CD14-positive monocyte (primary cell): ENCODE data around the gene SIM2. TPM values are rescaled to one million over a fixed set of nuclear protein-coding genes. Genes with fewer than 3 reads are reported as not detected.
"Not testable (repeated sequence)": the region's sequence is repeated elsewhere in the genome, so short reads cannot be mapped to it uniquely, and the experiment has no call there.

Experiments
- DNase-seq, 3 donors: peaks; one replicate each; pipeline ENCODE4 v3.0.0-alpha.2; 2011 to 2022
- H2AFZ ChIP-seq: 2 replicates; pipeline ENCODE4 v1.6.0; 2012; ENCODE audit warnings: mild to moderate bottlenecking, low read depth, low read length, inconsistent platforms; ENCODE audit not compliant: insufficient read depth, poor library complexity, severe bottlenecking
- H3K27ac ChIP-seq, 2 donors: 1 replicate in 1 of 2; 2 replicates in 1 of 2; pipeline ENCODE4 v1.5.1; 2012 to 2013; ENCODE audit warnings: low read length in 2 of 2, control low read depth in 1 of 2, inconsistent platforms in 1 of 2, low read depth in 1 of 2, mild to moderate bottlenecking in 1 of 2
- H3K27me3 ChIP-seq, 2 donors: one replicate each; pipeline versions ENCODE4 v1.6.0 to v1.6.1; 2011 to 2013; ENCODE audit warnings: low read length in 2 of 2; ENCODE audit not compliant: control insufficient read depth in 2 of 2, insufficient read depth in 2 of 2
- H3K36me3 ChIP-seq, 2 donors: replicated peaks in 1 of 2; 1 replicate in 1 of 2; 2 replicates in 1 of 2; pipeline versions ENCODE4 v1.5.1 to v1.6.1; 2012 to 2013; ENCODE audit warnings: low read length in 2 of 2, control low read depth in 1 of 2, inconsistent platforms in 1 of 2, mild to moderate bottlenecking in 1 of 2; ENCODE audit not compliant: insufficient read depth in 2 of 2, control insufficient read depth in 1 of 2
- H3K4me1 ChIP-seq, 2 donors: 1 replicate in 1 of 2; 2 replicates in 1 of 2; pipeline versions ENCODE4 v1.5.1 to v1.6.1; 2012 to 2013; ENCODE audit warnings: low read length in 2 of 2, control low read depth in 1 of 2, inconsistent platforms in 1 of 2, mild to moderate bottlenecking in 1 of 2, moderate library complexity in 1 of 2; ENCODE audit not compliant: insufficient read depth in 2 of 2, control insufficient read depth in 1 of 2
- H3K4me2 ChIP-seq: replicated peaks from 2 replicates; pipeline ENCODE3; 2012; ENCODE audit warnings: low read length, moderate library complexity, mild to moderate bottlenecking; ENCODE audit not compliant: poor library complexity, severe bottlenecking; ENCODE audit errors: extremely low read depth
- H3K4me3 ChIP-seq, 3 experiments: fragments of 200-600 bp in 1 of 3; sonication (generic) in 1 of 3; replicated peaks in 1 of 3; 1 replicate in 2 of 3; 2 replicates in 1 of 3; pipeline ENCODE4 v1.5.1; 2011 to 2013; ENCODE audit warnings: low read length in 3 of 3, mild to moderate bottlenecking in 3 of 3, control low read depth in 2 of 3, low read depth in 2 of 3, inconsistent platforms in 1 of 3, moderate library complexity in 1 of 3
- H3K79me2 ChIP-seq: 2 replicates; pipeline ENCODE4 v1.6.0; 2012; ENCODE audit warnings: mild to moderate bottlenecking, control low read depth, inconsistent platforms, low read length, moderate library complexity; ENCODE audit not compliant: insufficient read depth
- H3K9ac ChIP-seq: 2 replicates; pipeline ENCODE4 v1.6.0; 2017; ENCODE audit warnings: low read length, mild to moderate bottlenecking; ENCODE audit not compliant: insufficient read depth, poor library complexity, severe bottlenecking
- H3K9me3 ChIP-seq, 2 donors: replicated peaks in 1 of 2; 1 replicate in 1 of 2; 2 replicates in 1 of 2; pipeline versions ENCODE4 v1.5.1 to v1.6.1; 2012 to 2013; ENCODE audit warnings: low read length in 2 of 2, control low read depth in 1 of 2; ENCODE audit not compliant: control insufficient read depth in 1 of 2, insufficient read depth in 1 of 2
- H4K20me1 ChIP-seq: 2 replicates; pipeline ENCODE4 v1.6.0; 2012; ENCODE audit warnings: mild to moderate bottlenecking, low read length, control low read depth, moderate library complexity; ENCODE audit not compliant: insufficient read depth
- H3K27ac Mint-ChIP-seq, 7 donors: one replicate each; pipeline ENCODE4 v1.8.0; 2020; ENCODE audit warnings: mild to moderate bottlenecking in 7 of 7, mixed read lengths in 7 of 7, moderate library complexity in 6 of 7, inconsistent platforms in 2 of 7
- H3K27me3 Mint-ChIP-seq, 3 donors: one replicate each; pipeline ENCODE4 v1.8.0; 2021 to 2022; ENCODE audit warnings: low read depth in 3 of 3, mild to moderate bottlenecking in 3 of 3, mixed read lengths in 3 of 3, moderate library complexity in 3 of 3, inconsistent platforms in 1 of 3
- H3K36me3 Mint-ChIP-seq, 2 donors: one replicate each; pipeline ENCODE4 v1.8.0; 2020; ENCODE audit warnings: mixed read lengths in 2 of 2, inconsistent platforms in 1 of 2, mild to moderate bottlenecking in 1 of 2
- H3K4me1 Mint-ChIP-seq: one replicate; pipeline ENCODE4 v1.8.0; 2020; ENCODE audit warnings: mild to moderate bottlenecking, mixed read lengths
- H3K4me3 Mint-ChIP-seq, 2 donors: one replicate each; pipeline ENCODE4 v1.8.0; 2020; ENCODE audit warnings: mild to moderate bottlenecking in 2 of 2, mixed read lengths in 2 of 2, moderate library complexity in 1 of 2
- H3K9me3 Mint-ChIP-seq, 7 donors: one replicate each; pipeline ENCODE4 v1.8.0; 2020 to 2022; ENCODE audit warnings: mixed read lengths in 7 of 7, mild to moderate bottlenecking in 6 of 7, moderate library complexity in 6 of 7, inconsistent platforms in 2 of 7
- CTCF ChIP-seq: fragments of 200-600 bp; IDR thresholded peaks from one replicate; pipeline ENCODE4 v1.8.0; 2022; ENCODE audit warnings: antibody characterized with exemption, mild to moderate bottlenecking
- WGBS: methylation state at CpG from one replicate; pipeline ENCODE4 v1.1.5; 2013; ENCODE audit warnings: missing lambda C conversion rate; ENCODE audit not compliant: insufficient coverage; 5-methylcytosine and 5-hydroxymethylcytosine counted together
- intact Hi-C, 2 donors: fragments of 100-400 bp; cut with micrococcal nuclease; formaldehyde crosslinking; loops; one replicate each; pipeline versions ENCODE4 v1.15.0 to v1.15.1; 2023
- polyA plus RNA-seq, 3 donors: library from polyadenylated mRNA; depleted of rRNA in 1 of 3; unstranded in 2 of 3; stranded (reverse) in 1 of 3; fragments of 300-500 nt in 2 of 3; fragments of >200 nt in 1 of 3; fragmentation: Illumina TruSeq in 2 of 3; gene quantifications; 1 replicate in 2 of 3; 2 replicates in 1 of 3; pipeline ENCODE4 v1.2.3, GENCODE V29; 2012 to 2021

Gene SIM2
- polyA plus RNA-seq, 3 donors = not detected

DNA sequence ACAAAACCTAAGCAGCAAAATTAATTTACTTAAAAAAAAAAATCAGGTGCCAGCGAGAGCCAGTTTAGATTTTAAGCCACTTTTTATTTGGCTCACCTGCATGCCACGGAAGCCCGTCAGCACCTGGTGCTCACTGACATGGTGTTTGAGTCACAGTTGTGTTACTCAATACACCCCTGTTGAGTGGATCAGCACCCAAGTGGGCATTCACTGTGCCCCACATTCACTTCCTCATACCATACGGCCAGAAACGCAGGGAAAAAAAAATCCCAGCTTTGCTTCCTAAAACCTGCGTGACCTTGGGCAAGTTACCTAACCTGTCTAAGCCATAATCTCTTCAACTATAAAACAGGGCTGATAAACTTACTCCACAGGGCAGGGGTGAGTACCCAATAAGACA, 42.8 kb upstream of the SIM2 start:
- Histone ChIP-seq H3K9ac (no peak overlapping the region), H3K4me2 (no peak overlapping the region), H3K4me1 (no peaks in the 10 kb centered on the region), H2AFZ (no peak overlapping the region), H4K20me1 (no peaks in the 10 kb centered on the region), H3K79me2 (no peaks in the 10 kb centered on the region), H3K27me3 (no peaks in the 10 kb centered on the region), H3K9me3 (no peaks in the 10 kb centered on the region), H3K27ac (no peak overlapping the region), H3K36me3 (no peaks in the 10 kb centered on the region), H3K4me3 (no peak overlapping the region)
- no peaks in the 10 kb centered on the region for H3K36me3 Mint-ChIP-seq
- 33% methylated on average over 5 of the region's 6 CpGs for WGBS
- H3K27me3 Mint-ChIP-seq = peaks cover 5 to 21% (median 13%) of the 10 kb centered on the region in 3 donors
- intact Hi-C loops = no loop called here
- no peak overlapping the region for H3K27ac Mint-ChIP-seq
- no peak for TF ChIP-seq CTCF
- no peaks in the 10 kb centered on the region for H3K4me1 Mint-ChIP-seq
- H3K9me3 Mint-ChIP-seq = peaks cover 0 to 3% (median 0%) of the 10 kb centered on the region in 7 donors
- no peak for DNase-seq
- no peak overlapping the region for H3K4me3 Mint-ChIP-seq

DNA sequence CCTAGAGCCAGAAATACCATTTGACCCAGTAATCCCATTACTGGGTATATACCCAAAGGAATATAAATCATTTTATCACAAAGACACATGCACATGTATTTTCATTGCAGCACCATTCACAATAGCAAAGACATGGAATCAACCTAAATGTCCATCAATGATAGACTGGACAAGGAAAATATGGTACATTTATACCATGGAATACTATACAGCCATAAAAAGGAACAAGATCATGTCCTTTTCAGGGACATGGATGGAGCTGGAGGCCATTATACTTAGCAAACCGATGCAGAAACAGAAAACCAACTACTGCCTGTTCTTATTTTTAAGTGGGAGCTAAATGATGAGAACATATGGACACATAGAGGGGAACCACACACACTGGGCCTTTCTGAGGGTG, 41.6 kb upstream of the SIM2 start:
- H3K27ac ChIP-seq, H3K9me3 ChIP-seq, H3K4me2 ChIP-seq, H3K4me1 ChIP-seq, H3K27ac Mint-ChIP-seq, H3K4me3 Mint-ChIP-seq, H3K4me1 Mint-ChIP-seq, H3K4me3 ChIP-seq, H3K79me2 ChIP-seq, DNase-seq, H3K9me3 Mint-ChIP-seq, H2AFZ ChIP-seq, H3K36me3 ChIP-seq, H3K9ac ChIP-seq, intact Hi-C loops, H3K36me3 Mint-ChIP-seq, H4K20me1 ChIP-seq, H3K27me3 ChIP-seq: not testable (repeated sequence)
- no CpG with 5 or more reads among the region's 1 CpG for WGBS
- H3K27me3 Mint-ChIP-seq = peaks cover 9 to 31% (median 12%) of the 10 kb centered on the region in 3 donors
